NCI-H146 treated with DMSO at 0.1 percent for 48 hours (cell line): ENCODE results near the gene C14orf180.

Source experiments
- DNase-seq: peaks from one replicate; lab custom pipeline; 2025; ENCODE audit not compliant: unreplicated experiment; lab: John Stamatoyannopoulos, UW

The C14orf180 gene

GRCh38 chr14:104560586-104560945 is 19.0 kb upstream of the C14orf180 start:
- DNase-seq = no peak

- DNase-seq = no peak
These were observed 18.4 kb upstream of the C14orf180 start for GRCh38 chr14:104561124-104561557.

GRCh38 chr14:104561632-104562495 is 17.7 kb upstream of the C14orf180 start:
- no peak for DNase-seq

- DNase-seq = no peak
These were observed 17.0 kb upstream of the C14orf180 start for GRCh38 chr14:104562606-104563005.

GRCh38 chr14:104563191-104563741 is 16.3 kb upstream of the C14orf180 start:
- no peak for DNase-seq

GRCh38 chr14:104563742-104564615 is 15.6 kb upstream of the C14orf180 start:
- peak; percentile 8 for DNase-seq

- no peak for DNase-seq
These were observed 14.6 kb upstream of the C14orf180 start for GRCh38 chr14:104564744-104565679.

GRCh38 chr14:104567141-104567956 is 12.2 kb upstream of the C14orf180 start:
- no peak for DNase-seq

GRCh38 chr14:104567957-104568225 is 11.7 kb upstream of the C14orf180 start:
- DNase-seq = no peak

GRCh38 chr14:104568620-104569019 is 10.9 kb upstream of the C14orf180 start:
- no peak for DNase-seq

- no peak for DNase-seq
These were observed 10.1 kb upstream of the C14orf180 start for GRCh38 chr14:104569435-104569834.

- no peak for DNase-seq
These were observed 8.3 kb upstream of the C14orf180 start for GRCh38 chr14:104571246-104571645.

- DNase-seq = no peak
These were observed 7.4 kb upstream of the C14orf180 start for GRCh38 chr14:104572024-104572626.

GRCh38 chr14:104572668-104573067 is 6.9 kb upstream of the C14orf180 start:
- no peak for DNase-seq

GRCh38 chr14:104573930-104574329 is 5.6 kb upstream of the C14orf180 start:
- no peak for DNase-seq

GRCh38 chr14:104574536-104574935 is 5.0 kb upstream of the C14orf180 start:
- no peak for DNase-seq

GRCh38 chr14:104574978-104575583 is 4.5 kb upstream of the C14orf180 start:
- DNase-seq = no peak

- no peak for DNase-seq
These were observed 3.2 kb upstream of the C14orf180 start for GRCh38 chr14:104576232-104576969.

- no peak for DNase-seq
These were observed 2.6 kb upstream of the C14orf180 start for GRCh38 chr14:104576970-104577332.
